AG04449 (cell line): Measurements from ENCODE around the gene CHAC2.
"Not testable (repeated sequence)": the region's sequence is repeated elsewhere in the genome, so short reads cannot be mapped to it uniquely, and the experiment has no call there.

Source experiments
- CTCF ChIA-PET: fragments of 350-600 bp; formaldehyde crosslinking; extraction: SDS; loops from one replicate; lab custom pipeline; 2021; ENCODE audit warnings: antibody characterized with exemption; lab: Yijun Ruan, JAX
- POLR2A ChIA-PET: fragments of 400-600, 350-600 bp; formaldehyde crosslinking; extraction: SDS; loops from one replicate; lab custom pipeline; 2020; ENCODE audit warnings: antibody characterized with exemption, inconsistent platforms; lab: Yijun Ruan, JAX
- DNase-seq: peaks from one replicate; pipeline ENCODE4 v3.0.0-alpha.2; 2010; ENCODE audit warnings: low read depth, low spot score
- H3K4me3 ChIP-seq: 2 replicates; pipeline ENCODE4 v1.5.1; 2011; ENCODE audit warnings: low read depth, mild to moderate bottlenecking, control low read depth, low read length
- TF ChIP-seq, protein P1 (sequence below): IDR thresholded peaks from one replicate; pipeline ENCODE4 v1.5.1; 2011; ENCODE audit warnings: mild to moderate bottlenecking, moderate library complexity, low read length, control low read depth, inconsistent platforms; ENCODE audit not compliant: insufficient read depth; ENCODE audit errors: missing control alignments

CHAC2 gene

GRCh38 chr2:53818854-53819435, 51.3 kb downstream of the CHAC2 start:
- TF ChIP-seq, protein P1, sequence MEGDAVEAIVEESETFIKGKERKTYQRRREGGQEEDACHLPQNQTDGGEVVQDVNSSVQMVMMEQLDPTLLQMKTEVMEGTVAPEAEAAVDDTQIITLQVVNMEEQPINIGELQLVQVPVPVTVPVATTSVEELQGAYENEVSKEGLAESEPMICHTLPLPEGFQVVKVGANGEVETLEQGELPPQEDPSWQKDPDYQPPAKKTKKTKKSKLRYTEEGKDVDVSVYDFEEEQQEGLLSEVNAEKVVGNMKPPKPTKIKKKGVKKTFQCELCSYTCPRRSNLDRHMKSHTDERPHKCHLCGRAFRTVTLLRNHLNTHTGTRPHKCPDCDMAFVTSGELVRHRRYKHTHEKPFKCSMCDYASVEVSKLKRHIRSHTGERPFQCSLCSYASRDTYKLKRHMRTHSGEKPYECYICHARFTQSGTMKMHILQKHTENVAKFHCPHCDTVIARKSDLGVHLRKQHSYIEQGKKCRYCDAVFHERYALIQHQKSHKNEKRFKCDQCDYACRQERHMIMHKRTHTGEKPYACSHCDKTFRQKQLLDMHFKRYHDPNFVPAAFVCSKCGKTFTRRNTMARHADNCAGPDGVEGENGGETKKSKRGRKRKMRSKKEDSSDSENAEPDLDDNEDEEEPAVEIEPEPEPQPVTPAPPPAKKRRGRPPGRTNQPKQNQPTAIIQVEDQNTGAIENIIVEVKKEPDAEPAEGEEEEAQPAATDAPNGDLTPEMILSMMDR: no peak
- POLR2A ChIA-PET: no interaction called here
- no peak overlapping the region for H3K4me3 ChIP-seq
- no peak for DNase-seq
- CTCF ChIA-PET: no interaction called here

DNA sequence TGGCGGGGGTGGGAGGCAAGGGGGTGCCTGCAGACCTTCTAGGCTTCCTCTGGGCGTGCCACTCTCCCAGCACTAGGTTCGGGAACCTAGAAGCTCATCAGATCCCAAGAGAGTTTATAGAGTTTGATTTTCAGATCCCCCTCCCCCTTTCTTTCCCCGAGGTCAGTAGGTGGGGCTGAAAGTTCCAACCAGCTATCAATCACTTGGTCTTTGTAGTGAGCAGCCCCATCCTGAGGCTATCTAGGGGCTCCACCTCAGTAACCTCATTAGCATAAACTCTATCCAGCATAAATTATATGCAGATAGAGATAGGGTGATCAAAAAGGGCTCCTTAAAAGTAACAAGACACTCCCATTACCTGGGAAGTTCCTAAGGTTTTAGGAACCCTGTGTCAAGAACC, 52.0 kb downstream of the CHAC2 start:
- ChIA-PET POLR2A (no interaction called here), CTCF (no interaction called here)
- H3K4me3 ChIP-seq: no peak overlapping the region
- no peak for DNase-seq
- TF ChIP-seq, protein P1: no peak

GRCh38 chr2:53820048-53820447, 52.4 kb downstream of the CHAC2 start:
- ChIA-PET POLR2A (no interaction called here), CTCF (no interaction called here)
- TF ChIP-seq, protein P1: no peak
- DNase-seq: no peak
- no peak overlapping the region for H3K4me3 ChIP-seq

GRCh38 chr2:53820711-53821110, 53.1 kb downstream of the CHAC2 start:
- DNase-seq: no peak
- TF ChIP-seq, protein P1: no peak
- POLR2A ChIA-PET: no interaction called here
- H3K4me3 ChIP-seq: no peak overlapping the region
- CTCF ChIA-PET: no interaction called here

DNA sequence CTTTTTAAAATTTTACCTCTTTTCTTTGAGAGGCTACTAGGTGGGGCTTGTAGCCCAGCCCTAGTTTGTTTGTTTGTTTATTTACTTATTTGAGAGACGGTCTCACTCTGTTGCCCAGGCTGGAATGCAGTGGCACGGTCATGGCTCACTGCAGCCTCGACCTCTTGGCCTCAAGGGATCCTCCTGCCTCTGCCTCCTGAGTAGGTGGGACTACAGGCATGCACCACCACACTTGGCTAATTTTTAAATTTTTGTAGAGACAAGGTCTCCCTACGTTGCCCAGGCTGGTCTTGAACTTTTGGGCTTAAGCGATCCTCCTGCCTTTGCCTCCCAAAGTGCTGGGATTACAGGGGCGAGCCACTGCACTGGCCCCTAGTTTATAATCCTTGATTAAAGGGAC, 54.2 kb downstream of the CHAC2 start:
- POLR2A ChIA-PET: no interaction called here
- DNase-seq: no peak
- TF ChIP-seq, protein P1: no peak
- no peak overlapping the region for H3K4me3 ChIP-seq
- CTCF ChIA-PET: no interaction called here

GRCh38 chr2:53823639-53824038, 56.0 kb downstream of the CHAC2 start:
- CTCF ChIA-PET, POLR2A ChIA-PET, H3K4me3 ChIP-seq, DNase-seq: not testable (repeated sequence)
